Retinal pigment epithelial cell (primary cell): ENCODE measurements around the gene YAP1.

Source experiments
- DNase-seq: peaks from one replicate; pipeline ENCODE4 v3.0.0-alpha.2; 2010; ENCODE audit warnings: low read depth
- H3K4me3 ChIP-seq: 2 replicates; pipeline ENCODE4 v1.5.1; 2011; ENCODE audit warnings: mild to moderate bottlenecking, low read length, control low read depth, moderate library complexity
- CTCF ChIP-seq: conservative IDR thresholded peaks from 2 replicates; pipeline ENCODE4 v1.5.1; 2011; ENCODE audit warnings: low read depth, low read length, control low read depth, inconsistent platforms

YAP1 gene

GRCh38 chr11:102266099-102266498 lies 155.9 kb downstream of the YAP1 start:
- no peak overlapping the region for H3K4me3 ChIP-seq
- TF ChIP-seq CTCF = no peak
- DNase-seq = no peak

- no peak for TF ChIP-seq CTCF
- H3K4me3 ChIP-seq = no peak overlapping the region
- DNase-seq = no peak
These were observed 157.4 kb downstream of the YAP1 start for GRCh38 chr11:102267609-102268008.

- H3K4me3 ChIP-seq = peak overlapping the region; percentile 32
- no peak for DNase-seq
- TF ChIP-seq CTCF = peak; percentile 65
These were observed 158.1 kb downstream of the YAP1 start for GRCh38 chr11:102268083-102268984.

- no peak for DNase-seq
- H3K4me3 ChIP-seq = peak overlapping the region; percentile 32
- TF ChIP-seq CTCF = no peak
These were observed 158.8 kb downstream of the YAP1 start for GRCh38 chr11:102268985-102269470.

GRCh38 chr11:102269927-102270326 lies 159.7 kb downstream of the YAP1 start:
- no peak overlapping the region for H3K4me3 ChIP-seq
- no peak for DNase-seq
- TF ChIP-seq CTCF = no peak

GRCh38 chr11:102272047-102272824 lies 162.0 kb downstream of the YAP1 start:
- no peak for DNase-seq
- TF ChIP-seq CTCF = no peak

More at GRCh38 chr11:102272047-102272824, 162.0 kb downstream of the YAP1 start:
- no peak overlapping the region for H3K4me3 ChIP-seq
